ENCODE data around the gene ABHD4.

- TF ChIP-seq CTCF (IDR thresholded peaks at IDR 0.05) (no peak), POLR2A (IDR thresholded peaks at IDR 0.05) (no peak)
Measured at GRCh38 chr14:22580625-22581024, 17.5 kb upstream of the ABHD4 start.
